Right ventricle myocardium superior (tissue), 1 donor: ENCODE results near the gene SMIM1. TPM values are rescaled to one million over a fixed set of nuclear protein-coding genes. Genes with fewer than 3 reads are reported as not detected.

Source experiments
- ATAC-seq: fragments of 200-7000 bp; cut with Tn5 transposase; one replicate; pipeline ENCODE4 v1.9.1; 2020; ENCODE audit warnings: mild to moderate bottlenecking; ENCODE audit not compliant: poor library complexity
- DNase-seq: peaks from one replicate; pipeline ENCODE4 v3.0.0-alpha.2; 2020
- intact Hi-C: fragments of 100-400 bp; cut with DNase I; formaldehyde crosslinking; loops from one replicate; pipeline ENCODE4 v1.11.2; 2022
- long read RNA-seq: library from polyadenylated mRNA; unstranded; transcript quantifications from one replicate; pipeline ENCODE4 v2.0.0, GENCODE V29; 2021
- total RNA-seq: library from RNA; stranded (reverse); fragmentation: NEBNext Ultra II Directional; extraction: Animal tissue kit (Norgen Biotek cat#: 25700); gene quantifications from one replicate; pipeline ENCODE4 v1.2.1, GENCODE V29; 2021
- donor health status: DM: no; HTN: yes; CAD: no; lungs with severe emphysema.

Gene SMIM1
- total RNA-seq: 17.3 TPM
- long read RNA-seq, transcript SMIM1-204 (4 exons, 446 nt): major isoform, 8 of 14 reads
- long read RNA-seq, partial matches to known transcripts: 6 of 14 reads
- long read RNA-seq, other reads (novel, unspliced or antisense): 0 of 14 reads

GRCh38 chr1:3772715-3773571, at the start of gene SMIM1:
Gene SMIM1, plus strand, starts transcription at chr1:3772749. Its CDS starts 2,625 bp downstream, at chr1:3775374.
- ATAC-seq (peak; percentile 1), DNase-seq (no peak)
- intact Hi-C loops: no loop called here

- ATAC-seq (no peak), DNase-seq (no peak)
- intact Hi-C loops: loop anchor here (10.0 kb wide), 1 partner anchor 158 kb away; no protein-coding TSS in a partner anchor
These were observed 49.7 kb upstream of the SMIM1 start for GRCh38 chr1:3722846-3723245.

- intact Hi-C loops: loop anchor here (10.0 kb wide), 1 partner anchor 160 kb away; no protein-coding TSS in a partner anchor
- peak; percentile 83 for DNase-seq
- ATAC-seq: peak; percentile 68
These were observed 48.0 kb upstream of the SMIM1 start for GRCh38 chr1:3724416-3725030.

GRCh38 chr1:3725366-3725765, 47.2 kb upstream of the SMIM1 start:
- no peak for ATAC-seq
- DNase-seq: no peak
- intact Hi-C loops: loop anchor here (10.0 kb wide), 1 partner anchor 161 kb away; no protein-coding TSS in a partner anchor

GRCh38 chr1:3727042-3727824, 45.3 kb upstream of the SMIM1 start:
- DNase-seq (no peak), ATAC-seq (no peak)
- intact Hi-C loops: loop anchor here (10.0 kb wide), 1 partner anchor 162 kb away; no protein-coding TSS in a partner anchor

GRCh38 chr1:3727825-3728776, 44.4 kb upstream of the SMIM1 start:
- no peak for ATAC-seq
- intact Hi-C loops: loop anchor here (10.0 kb wide), 1 partner anchor 163 kb away; no protein-coding TSS in a partner anchor
- no peak for DNase-seq

GRCh38 chr1:3729594-3730542, 42.7 kb upstream of the SMIM1 start:
- DNase-seq: no peak
- ATAC-seq: no peak
- intact Hi-C loops: loop anchor here (10.0 kb wide), 1 partner anchor 165 kb away; no protein-coding TSS in a partner anchor

- ATAC-seq (no peak), DNase-seq (no peak)
- intact Hi-C loops: no loop called here
These were observed 41.9 kb upstream of the SMIM1 start for GRCh38 chr1:3730543-3731247.

GRCh38 chr1:3731583-3732433, 40.7 kb upstream of the SMIM1 start:
- intact Hi-C loops: no loop called here
- ATAC-seq (no peak), DNase-seq (no peak)

GRCh38 chr1:3732434-3733093, 40.0 kb upstream of the SMIM1 start:
- peak; percentile 17 for ATAC-seq
- intact Hi-C loops: no loop called here
- no peak for DNase-seq

GRCh38 chr1:3733094-3733882, 39.3 kb upstream of the SMIM1 start:
- DNase-seq (no peak), ATAC-seq (no peak)
- intact Hi-C loops: no loop called here

- intact Hi-C loops: no loop called here
- ATAC-seq: no peak
- DNase-seq: no peak
These were observed 38.5 kb upstream of the SMIM1 start for GRCh38 chr1:3733883-3734589.

- no peak for ATAC-seq
These were observed 37.9 kb upstream of the SMIM1 start for GRCh38 chr1:3734602-3735001.

More at GRCh38 chr1:3734602-3735001, 37.9 kb upstream of the SMIM1 start:
- no peak for DNase-seq
- intact Hi-C loops: no loop called here
